ENCODE data around the gene HTRA3.

Gene HTRA3

DNA sequence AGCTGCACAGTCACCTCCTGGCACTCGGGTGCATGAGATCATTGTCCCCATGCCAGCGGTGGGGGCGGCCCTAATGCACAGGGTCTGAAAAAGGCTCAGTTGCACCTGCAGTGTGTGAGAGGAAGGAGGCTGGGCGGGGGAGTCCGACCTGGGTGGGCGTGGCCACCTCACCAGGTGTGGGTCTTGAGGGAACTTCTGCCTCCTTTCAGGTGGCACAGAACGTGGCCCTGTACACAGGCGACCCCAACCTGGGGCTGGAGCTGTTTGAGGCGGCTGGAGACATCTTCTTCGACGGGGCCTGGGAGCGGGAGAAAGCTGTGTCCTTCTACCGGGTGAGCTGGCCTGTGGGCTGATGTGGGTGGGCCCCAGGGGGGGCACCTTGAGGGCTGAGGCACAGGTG is 34.3 kb upstream of the HTRA3 start:
- TF ChIP-seq, protein P1, sequence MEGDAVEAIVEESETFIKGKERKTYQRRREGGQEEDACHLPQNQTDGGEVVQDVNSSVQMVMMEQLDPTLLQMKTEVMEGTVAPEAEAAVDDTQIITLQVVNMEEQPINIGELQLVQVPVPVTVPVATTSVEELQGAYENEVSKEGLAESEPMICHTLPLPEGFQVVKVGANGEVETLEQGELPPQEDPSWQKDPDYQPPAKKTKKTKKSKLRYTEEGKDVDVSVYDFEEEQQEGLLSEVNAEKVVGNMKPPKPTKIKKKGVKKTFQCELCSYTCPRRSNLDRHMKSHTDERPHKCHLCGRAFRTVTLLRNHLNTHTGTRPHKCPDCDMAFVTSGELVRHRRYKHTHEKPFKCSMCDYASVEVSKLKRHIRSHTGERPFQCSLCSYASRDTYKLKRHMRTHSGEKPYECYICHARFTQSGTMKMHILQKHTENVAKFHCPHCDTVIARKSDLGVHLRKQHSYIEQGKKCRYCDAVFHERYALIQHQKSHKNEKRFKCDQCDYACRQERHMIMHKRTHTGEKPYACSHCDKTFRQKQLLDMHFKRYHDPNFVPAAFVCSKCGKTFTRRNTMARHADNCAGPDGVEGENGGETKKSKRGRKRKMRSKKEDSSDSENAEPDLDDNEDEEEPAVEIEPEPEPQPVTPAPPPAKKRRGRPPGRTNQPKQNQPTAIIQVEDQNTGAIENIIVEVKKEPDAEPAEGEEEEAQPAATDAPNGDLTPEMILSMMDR (IDR thresholded peaks at IDR 0.05; ENCODE audit: low read depth, low read length) = no peak
- no peak overlapping the region for H3K4me3 ChIP-seq (replicated peaks in 1 of 2; ENCODE audit: low read depth in 2 of 2, low read length in 2 of 2)
- no peak for DNase-seq (ENCODE audit: low read depth in 2 of 2)

DNA sequence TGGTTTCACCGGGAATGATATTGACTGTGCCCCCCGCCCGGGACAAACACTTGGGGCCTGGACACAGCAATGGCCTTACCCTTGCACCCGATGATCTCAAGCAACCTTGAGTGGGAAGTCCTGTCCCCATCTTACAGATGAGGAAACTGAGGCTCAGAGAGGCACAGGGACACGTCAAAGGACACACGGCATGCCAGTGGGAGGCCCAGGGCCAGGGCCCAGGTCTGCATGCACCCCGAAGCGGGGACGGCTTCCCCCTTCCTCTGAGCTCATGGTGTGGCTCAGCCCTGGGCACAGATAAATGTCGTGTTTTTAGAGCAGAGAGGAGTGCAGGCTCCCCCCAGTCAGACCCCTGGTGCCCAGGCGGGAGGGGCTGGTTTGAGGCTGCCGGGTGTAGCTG is 33.9 kb upstream of the HTRA3 start:
- TF ChIP-seq, protein P1 (IDR thresholded peaks at IDR 0.05; ENCODE audit: low read depth, low read length) = no peak
- no peak overlapping the region for H3K4me3 ChIP-seq (replicated peaks in 1 of 2; ENCODE audit: low read depth in 2 of 2, low read length in 2 of 2)
- no peak for DNase-seq (ENCODE audit: low read depth in 2 of 2)

DNA sequence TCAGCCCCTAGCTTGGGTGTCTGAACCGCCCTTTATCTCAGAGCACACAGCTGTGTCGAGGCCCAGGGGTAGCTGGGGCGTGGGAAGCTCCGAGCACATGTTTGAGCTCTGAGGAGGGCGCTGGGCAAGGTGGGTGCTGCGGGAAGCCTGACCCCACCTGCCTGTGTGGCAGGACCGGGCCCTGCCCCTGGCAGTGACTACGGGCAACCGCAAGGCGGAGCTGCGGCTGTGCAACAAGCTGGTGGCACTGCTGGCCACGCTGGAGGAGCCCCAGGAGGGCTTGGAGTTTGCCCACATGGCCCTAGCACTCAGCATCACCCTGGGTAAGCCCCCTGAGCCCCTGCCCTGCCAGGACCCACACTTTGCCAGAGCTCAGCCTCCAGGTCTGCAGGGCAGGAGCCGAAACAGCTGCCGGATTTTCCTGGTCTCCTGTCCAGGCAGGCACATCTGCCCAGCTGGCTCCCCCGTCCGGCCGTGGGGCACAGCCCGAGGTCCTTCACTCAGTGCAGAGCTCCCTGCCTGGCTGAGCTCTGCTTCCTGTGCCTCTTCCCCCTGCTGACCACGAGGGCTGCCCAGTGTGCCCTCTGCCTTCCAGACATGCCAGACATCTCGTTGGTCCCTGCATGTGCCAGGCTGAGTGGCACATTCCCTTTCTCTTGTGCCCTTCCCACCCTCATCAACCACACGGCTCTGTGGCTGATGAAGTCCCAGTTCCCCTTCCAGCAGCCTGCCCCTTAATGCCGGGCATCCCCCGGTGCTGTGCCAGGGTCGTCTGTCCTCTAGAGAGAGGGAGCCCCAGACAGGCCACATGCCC is 33.2 kb upstream of the HTRA3 start:
- no peak overlapping the region for H3K4me3 ChIP-seq (replicated peaks in 1 of 2; ENCODE audit: low read depth in 2 of 2, low read length in 2 of 2)
- no peak for DNase-seq (ENCODE audit: low read depth in 2 of 2)
- TF ChIP-seq, protein P1 (IDR thresholded peaks at IDR 0.05; ENCODE audit: low read depth, low read length) = no peak

DNA sequence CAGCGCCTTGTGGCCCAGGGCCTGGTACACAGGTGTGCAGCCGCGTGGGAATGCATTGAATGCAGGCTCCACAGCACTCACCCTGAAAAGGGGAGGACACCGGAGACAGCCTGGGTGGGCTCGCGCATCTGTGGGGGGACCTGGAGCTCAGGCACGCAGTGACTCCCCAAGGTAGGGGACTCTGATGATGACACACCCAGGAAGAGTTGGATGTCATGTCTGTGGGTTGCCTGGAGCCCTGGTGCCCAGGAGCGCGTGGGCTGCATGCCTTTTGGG is 32.7 kb upstream of the HTRA3 start:
- TF ChIP-seq, protein P1 (IDR thresholded peaks at IDR 0.05; ENCODE audit: low read depth, low read length) = no peak
- H3K4me3 ChIP-seq (replicated peaks in 1 of 2; ENCODE audit: low read depth in 2 of 2, low read length in 2 of 2) = no peak overlapping the region
- DNase-seq (ENCODE audit: low read depth in 2 of 2) = no peak

DNA sequence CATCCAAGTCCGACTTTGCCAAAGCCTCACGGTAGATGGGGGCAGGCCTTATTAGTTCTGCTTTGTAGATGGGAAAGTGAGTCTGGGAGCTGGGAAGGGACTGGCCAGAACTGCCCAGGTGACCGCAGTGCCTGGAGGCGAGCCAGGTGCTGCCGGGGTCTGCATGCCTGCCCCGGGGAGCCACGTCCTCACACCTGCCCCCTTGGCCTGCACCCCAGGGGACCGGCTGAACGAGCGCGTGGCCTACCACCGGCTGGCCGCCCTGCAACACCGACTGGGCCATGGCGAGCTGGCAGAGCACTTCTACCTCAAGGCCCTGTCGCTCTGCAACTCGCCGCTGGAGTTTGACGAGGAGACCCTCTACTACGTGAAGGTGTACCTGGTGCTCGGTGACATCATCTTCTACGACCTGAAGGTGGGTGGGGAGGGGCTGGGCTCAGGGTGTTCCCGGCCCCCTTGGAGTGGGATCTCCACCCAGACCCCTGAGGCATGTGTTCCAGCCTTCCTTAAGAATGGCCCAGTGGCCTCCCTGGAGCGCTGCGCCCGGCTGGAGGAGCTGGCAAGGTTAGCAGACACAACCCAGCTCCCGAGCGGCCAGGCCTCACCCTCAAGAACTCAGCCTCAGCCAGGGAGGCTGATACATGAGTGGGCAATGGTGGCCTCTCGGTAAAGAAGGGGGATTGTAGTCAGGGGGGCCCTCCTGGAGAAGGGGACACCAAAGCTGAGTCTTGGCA is 32.1 kb upstream of the HTRA3 start:
- no peak for DNase-seq (ENCODE audit: low read depth in 2 of 2)
- H3K4me3 ChIP-seq (replicated peaks in 1 of 2; ENCODE audit: low read depth in 2 of 2, low read length in 2 of 2) = no peak overlapping the region
- TF ChIP-seq, protein P1 (IDR thresholded peaks at IDR 0.05; ENCODE audit: low read depth, low read length) = no peak

DNA sequence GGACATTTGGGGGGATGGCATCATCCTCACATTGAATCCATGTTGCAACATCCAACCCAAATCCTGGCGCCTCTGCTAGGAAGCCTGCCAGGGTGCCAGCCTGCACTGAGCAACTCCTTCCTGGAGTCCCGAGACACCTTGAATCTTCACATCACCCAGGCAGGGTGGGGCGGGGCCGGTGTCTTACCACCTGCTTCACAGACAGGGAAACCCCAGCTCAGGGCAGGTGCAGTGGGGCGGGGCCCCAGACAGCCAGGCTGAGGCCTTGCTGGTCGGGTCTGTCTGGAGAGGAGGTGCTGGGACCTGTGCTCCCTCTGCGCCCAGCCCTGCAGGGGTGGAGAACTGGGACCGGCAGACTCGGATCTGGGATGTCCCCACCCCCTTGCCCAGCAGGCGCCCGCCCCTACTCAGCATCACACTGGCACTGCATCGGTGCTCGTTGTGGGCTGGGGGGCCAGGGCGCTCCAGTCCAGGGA is 31.5 kb upstream of the HTRA3 start:
- DNase-seq (ENCODE audit: low read depth in 2 of 2) = no peak
- TF ChIP-seq, protein P1 (IDR thresholded peaks at IDR 0.05; ENCODE audit: low read depth, low read length) = no peak
- H3K4me3 ChIP-seq (replicated peaks in 1 of 2; ENCODE audit: low read depth in 2 of 2, low read length in 2 of 2) = no peak overlapping the region
